HG02973 (cell line): ENCODE measurements around the gene ARHGAP15.
A peak's percentile ranks its signal among the peaks of the same experiment; 100 is the strongest.

Source experiments
- ATAC-seq: cut with Tn5 transposase; IDR thresholded peaks from one replicate; pipeline ENCODE4 v1.9.1; 2021; ENCODE audit warnings: moderate library complexity; ENCODE audit not compliant: unreplicated experiment

The ARHGAP15 gene

DNA sequence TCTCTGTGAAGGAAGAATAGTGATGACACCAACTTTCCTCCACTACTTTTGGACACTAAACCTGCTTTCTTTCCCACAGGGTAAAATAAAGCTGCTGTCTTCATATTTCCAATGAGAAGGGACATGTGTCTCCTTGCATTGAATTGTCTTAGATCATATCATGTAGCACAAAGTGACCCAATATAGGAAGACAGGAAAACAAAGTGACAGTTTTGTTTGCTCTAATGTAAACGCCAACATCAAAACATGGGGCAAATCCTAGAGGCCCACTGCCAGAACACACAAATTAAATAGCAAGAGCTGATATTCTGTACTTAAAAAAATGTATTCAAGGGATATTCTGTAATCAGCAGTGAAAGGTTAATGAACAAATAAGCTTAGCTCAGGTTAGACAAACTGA lies 36.1 kb downstream of the ARHGAP15 start:
- no peak for ATAC-seq

DNA sequence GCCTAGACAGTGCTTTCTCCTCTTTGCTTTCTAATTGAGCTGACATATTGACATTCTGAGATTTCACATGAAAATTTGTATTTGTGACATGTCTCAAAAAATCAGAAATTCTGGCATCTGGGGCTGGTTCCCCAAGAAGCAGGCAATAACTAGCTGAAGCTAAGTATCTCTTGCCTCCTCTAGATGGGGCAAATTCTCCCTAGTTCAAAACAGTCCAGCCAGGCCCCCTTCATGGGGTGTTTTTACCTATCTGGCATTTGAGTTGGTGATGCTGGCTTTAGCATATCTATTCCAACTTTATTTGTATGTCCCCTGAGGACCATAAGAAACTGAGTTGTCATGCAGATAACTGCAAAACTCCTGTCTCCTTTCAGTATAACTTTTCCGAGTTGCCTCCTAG lies 39.9 kb downstream of the ARHGAP15 start:
- no peak for ATAC-seq

DNA sequence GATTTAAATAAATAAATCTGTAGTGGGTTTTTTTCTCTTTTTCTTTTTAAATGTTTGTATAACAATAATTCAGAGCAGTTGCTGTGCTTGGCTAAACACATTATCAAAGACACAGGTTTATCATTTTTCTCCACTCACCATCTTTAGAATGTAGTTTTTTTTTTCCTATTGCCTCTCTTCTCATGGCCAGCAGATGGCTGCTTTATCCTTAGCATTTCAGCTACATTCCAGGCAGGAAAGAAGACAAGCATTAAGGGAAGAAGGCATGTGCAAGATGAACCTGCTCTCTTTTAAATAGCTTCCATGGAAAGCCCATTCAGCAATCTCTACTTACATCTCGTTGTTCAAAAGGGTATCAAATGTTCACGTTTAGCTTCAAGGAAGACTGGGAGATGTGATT lies 42.6 kb downstream of the ARHGAP15 start:
- no peak for ATAC-seq

DNA sequence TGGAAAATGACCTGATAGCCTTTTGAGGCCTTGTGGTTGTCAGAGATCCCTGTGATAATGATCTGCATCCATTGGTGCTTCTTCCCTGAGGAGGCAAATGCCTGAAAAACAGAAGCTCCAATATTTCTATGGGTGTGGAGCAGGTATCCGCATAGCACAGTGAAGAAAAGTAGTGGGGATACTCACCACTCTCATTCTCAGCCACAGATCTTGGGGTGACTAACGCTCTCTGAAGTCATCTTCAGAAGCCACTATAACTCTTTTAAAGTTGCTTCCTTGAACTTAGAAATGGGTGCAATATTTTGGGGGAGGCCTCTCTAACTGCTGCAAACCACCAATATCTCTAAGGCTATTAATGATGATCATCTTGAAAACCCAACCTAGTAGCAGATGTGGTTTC lies 46.2 kb downstream of the ARHGAP15 start:
- ATAC-seq, result no peak

DNA sequence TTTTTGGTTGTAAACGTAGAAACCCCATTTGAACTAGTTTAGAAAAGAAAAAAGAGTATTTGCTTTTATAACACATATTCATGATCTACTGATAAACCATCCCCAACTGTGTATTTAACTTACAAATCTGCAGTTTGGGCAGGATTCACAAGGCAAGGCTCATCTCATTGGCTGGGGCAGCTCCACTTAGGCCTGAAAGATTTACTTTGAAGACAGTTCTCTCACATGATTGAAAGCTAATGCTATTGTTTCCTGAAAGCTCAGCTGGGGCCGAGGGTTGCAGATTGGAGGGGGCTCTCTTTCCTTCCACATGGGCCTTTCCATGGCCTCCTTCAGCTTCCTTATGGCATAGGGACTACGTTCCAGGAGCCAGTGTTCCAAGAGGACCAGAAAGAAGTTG lies 47.4 kb downstream of the ARHGAP15 start:
- ATAC-seq, result peak; percentile 21

DNA sequence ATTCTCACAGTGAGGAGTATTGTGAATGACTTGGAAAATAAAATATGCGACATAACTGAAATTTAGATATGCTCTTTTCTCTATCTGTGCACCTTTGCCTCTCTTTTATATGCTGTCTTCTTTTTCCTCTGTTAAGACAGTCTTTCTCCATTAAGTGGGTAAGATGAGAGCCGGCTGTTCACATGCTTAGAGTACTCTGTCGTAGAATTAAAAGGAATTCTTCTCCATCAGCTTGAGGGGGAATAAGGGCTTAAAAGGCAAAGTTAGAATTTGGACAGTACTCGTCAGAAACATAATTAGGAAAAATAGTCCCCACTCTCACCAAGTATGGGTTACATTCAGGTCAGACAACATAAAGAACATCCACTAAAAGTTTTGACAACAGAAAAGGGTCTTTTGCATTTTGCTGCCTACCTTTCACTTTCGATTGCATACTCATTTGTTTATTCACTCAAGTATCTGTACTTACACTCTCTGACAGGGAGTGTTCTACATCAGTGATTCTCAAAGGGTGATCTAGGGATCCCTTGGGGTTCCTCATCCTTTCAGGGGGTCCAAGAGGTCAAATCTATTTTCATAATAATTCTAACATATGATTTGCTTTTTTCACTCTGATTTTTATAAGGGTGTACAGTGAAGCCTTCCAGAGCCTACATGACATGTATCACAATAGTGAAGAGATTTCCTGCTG lies 48.0 kb downstream of the ARHGAP15 start:
- ATAC-seq, result peak; percentile 98

DNA sequence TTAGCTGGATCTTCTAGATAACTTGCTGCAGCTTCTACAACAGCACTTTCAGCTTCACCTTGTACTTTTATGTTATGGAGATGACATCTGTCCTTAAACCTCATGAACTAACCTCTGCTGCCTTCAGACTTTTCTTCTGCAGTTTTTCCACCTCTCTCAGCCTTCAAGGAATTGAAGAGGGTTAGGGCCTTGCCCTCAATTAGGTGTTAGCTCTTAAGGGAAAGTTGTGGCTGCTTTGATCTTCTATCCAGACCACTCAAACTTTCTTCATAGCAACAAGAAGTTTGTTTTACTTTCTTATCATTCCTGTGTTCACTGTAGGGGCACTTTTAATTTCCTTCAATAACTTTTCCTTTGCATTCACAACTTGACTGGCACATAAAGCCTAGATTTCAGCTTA lies 52.3 kb downstream of the ARHGAP15 start:
- ATAC-seq, result no peak

DNA sequence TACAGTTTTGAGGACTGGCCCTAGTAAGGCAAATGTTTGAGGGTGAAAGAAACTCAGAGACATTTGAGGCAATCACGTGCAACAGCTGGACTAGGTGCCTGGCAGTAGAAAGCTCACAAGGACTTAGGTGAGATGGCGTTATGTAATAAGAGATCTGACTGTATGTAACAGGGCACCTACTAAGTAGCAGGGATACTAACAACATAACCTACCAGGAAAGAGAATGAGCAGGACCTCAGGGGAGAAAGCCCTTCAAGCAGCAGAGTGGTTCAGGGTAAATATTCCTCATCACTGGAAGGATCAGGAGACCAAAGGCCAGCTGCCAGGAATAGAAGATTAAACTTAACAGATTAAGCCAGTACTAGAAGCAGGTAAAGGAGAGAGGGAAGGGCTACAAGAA lies 53.4 kb downstream of the ARHGAP15 start:
- ATAC-seq, result no peak

DNA sequence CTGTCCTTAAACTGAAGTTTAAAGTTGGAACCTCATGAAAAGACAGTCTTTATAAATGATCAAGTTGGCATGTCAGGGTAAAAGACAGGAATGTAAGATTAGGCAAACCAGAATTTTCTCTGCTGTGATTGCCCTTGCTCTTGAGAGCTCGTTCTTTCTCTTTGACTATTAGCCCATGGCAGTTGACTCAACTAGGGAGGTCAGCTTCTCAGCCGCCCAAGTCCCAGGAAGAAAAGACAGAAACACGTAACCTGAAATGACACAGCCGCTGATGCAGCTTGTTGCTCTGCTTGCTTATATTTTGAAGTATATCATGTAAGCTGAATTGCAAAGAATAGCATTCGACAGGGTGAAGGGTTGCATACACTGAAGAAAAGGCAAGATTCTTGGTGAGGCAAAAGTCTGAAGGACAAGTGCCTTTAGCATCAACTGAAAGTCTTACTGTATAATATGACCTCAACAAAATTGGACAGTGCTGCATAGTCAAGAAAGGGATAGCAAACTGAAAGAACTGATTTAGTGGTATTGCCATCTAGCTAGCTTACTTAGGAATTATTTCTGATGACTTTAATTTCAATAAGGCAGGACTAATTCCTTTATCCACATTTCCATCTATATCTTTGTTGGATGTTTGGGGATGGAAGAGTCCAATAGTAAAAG lies 54.7 kb downstream of the ARHGAP15 start:
- ATAC-seq, result no peak

DNA sequence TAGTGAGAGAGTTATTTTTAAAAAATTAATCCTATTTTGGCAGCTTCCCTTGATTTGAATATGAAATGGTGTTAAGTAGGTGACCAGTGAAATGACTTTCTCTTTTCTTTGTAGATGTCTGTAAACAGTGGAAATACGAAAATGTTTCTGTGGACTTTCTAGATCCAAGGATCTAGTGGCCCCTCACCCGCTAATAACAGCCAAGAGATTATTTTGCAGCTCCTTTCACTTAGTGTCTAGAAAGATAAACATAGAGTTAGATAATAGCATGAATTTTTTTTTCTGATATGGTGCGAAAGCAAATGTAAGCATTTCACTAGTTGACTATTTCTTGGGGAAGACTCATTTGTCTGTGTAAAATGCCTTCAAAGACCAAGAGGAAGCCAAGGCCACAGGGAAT lies 57.7 kb downstream of the ARHGAP15 start:
- no peak for ATAC-seq

DNA sequence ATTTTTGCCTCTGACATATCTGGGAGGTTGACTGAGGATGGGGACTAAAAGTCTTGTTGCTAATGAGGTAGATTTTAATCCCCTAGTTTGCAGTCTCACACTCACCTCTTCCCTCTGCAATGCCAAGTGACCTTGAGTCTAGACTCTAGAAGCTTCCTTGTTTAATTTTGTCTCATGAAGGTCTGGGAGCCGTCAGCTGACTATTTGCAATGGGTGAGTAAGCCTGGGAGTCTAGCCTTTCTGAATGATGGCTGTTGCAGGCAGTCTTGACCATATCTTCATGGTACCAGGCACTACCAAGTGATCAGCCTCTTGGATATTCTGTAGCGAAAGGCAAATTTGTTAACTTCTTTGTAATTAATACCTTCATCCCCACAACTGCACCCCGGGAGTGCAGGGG lies 61.2 kb downstream of the ARHGAP15 start:
- ATAC-seq, result no peak

DNA sequence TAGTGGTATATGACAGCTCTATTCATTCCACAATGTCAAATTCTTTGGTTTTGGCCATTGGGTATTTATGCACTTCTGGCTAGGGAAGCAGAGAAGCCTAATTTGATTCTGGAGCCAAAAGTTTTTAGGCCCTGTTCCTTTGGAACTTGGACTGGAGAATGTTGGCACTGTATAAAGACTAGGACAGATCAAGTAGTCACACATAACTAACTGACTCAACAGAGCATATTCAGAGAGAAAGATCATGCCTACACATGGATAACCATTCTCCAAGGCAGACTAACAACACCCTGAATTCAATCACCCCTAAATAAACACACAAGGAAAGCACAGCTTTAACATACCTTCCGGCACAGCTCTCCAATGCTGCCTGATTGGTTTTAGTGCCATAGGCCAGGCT lies 62.9 kb downstream of the ARHGAP15 start:
- no peak for ATAC-seq

DNA sequence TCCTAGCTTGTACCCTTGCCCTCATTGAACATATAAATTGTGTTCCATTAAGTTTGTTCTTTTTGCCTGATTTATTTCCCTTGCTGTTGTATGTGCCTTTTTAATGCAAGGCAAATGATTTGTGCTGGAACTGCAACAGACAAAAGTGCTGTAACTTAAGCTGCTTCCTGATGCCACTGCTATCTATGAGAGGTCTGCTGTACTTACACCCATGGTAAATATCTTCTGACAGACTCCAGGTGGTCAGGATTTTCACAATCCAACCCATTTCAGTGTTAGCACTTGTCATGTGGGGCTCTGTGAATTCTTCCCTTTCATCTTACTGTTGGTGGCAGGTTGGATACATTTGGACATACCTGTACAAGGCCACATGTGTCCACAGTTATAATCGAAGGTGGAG lies 63.5 kb downstream of the ARHGAP15 start:
- ATAC-seq, result no peak

DNA sequence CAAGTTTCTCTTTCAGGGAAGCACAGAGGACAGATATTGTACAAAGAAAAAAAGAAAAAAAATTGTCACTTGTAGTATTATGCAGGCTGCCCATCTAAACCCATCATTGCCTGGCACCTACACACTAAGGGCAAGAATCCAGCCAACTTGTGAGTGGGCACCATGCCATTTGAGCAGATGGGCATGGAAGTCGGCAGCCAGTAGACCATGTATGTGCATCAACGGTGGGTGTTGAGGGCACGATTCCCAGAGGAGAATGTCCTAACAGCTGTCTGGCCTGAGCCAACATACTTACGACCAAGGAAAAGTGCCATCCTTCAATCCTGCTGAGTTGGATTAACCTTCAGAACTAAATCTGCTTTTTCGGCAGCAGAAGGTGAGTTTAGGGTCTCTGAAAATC lies 63.9 kb downstream of the ARHGAP15 start:
- no peak for ATAC-seq

DNA sequence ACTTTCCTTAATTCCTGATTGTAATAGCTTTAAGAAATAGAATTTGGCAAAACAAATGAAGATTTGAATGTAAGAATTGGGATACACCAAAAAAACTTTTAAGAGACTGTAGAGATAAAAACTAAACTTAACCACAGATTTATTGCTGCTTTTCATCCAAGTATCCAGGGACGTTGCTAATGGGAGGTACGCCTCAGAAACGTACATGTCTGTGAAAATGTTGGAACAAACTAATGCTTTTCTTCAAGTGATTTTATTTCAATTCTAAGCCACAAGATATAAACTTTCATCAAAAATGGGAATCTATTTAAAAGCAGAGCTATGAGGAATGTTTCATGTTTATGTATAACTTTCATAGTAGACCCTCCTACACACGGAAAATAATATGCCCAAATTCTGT lies 66.3 kb downstream of the ARHGAP15 start:
- ATAC-seq, result no peak

DNA sequence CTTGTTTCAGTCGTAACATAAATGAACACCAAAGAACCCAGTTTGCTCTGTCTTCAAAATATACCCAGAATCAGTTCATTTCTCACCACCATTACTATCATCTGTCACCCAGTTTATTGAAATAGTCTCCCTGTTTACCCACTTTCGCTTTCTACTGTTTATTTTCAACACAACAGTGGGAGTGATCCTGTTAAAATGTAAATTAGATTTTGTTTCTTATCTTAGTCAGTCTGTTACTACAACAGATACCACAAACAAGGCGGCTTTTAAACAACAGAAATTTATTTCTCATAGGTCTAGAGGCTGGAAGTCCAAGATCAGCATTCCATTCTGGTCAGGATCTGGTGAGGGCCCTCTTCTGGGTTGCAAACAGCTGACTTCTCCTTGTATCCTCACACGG lies 74.8 kb downstream of the ARHGAP15 start:
- ATAC-seq, result no peak

DNA sequence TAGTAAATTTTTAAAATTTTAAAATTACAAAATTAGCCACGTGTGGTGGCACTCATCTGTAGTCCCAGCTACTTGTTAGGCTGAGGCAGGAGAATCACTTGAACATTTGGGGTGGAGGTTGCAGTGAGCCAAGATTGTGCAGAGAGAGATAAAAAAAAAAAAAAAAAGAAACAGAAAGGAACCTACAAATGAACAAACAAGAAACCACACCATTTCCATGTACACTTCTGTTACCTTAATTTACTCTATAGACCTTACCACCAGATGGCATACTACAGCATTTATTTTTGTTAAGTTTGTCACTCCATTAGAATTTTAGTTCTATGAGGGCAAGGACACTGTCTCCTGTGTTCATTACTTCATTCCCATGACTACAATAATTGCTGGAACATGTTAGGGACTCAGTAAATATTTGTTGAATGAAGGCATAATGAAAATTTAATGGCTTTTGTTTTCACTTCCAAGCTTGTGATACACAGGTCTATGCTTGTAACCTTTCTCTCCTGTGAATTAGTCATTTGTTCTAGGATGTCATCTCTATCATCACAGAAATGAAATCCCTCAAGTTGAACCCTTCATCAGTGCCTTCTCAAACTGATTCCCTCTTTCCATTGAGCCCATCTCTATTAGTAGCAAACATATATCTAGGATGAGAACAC lies 76.0 kb downstream of the ARHGAP15 start:
- ATAC-seq, result no peak

DNA sequence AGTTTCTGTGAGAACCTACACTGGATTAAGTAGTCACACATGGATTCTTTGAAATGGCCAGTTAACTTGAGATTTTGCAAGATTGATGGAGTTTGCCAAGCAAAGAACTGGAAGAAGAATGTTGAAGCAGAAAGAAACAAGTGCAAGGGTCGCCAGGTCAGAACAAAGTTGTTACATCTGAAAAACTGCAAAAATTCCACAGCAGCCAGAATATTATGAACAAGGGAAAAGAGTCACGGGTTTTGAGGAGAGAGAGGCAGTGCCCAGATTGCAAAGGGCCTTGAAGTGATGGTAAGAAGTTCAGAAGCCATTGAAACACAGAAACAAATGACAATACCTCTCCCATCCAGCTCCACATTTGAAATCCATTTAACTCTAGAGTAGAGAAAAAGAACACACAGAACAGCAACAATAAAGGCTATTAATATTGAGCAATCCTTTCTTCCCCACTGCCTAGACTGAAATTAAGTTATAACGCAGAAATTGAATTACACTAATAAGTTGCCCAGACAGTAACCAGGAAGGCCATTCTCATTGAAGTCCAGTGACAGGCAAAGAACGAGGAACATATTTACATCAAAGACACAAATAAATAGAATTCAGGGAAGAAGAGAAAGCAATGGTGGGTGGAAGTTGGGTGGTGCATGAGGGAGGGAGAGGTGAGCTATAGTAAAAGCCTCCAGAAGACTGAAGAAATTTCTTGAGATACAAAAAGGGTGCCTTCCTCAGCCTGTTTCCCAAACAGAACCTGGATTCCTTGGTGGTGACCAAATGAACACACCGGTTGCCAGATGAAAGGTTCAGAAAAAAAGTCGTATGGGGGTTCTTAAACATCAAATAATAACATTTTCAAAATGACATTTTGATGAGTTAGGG lies 80.6 kb downstream of the ARHGAP15 start:
- no peak for ATAC-seq

DNA sequence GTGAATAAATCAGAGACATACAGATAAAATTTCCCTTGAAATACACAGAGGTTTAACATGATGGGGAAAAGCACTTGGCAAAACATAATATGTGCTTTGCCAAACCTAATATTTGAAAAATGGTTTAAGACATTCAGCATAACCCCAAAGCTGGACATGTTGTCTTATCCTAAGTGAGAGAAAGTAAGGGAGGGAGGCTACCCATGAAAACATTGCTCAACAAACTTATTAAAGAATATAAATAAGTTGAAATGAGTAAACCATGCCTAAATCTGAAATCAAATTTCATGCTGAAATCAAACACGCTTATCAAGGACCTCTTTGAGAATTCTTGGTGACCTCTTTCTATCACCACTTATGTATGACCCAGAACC lies 81.2 kb downstream of the ARHGAP15 start:
- no peak for ATAC-seq

DNA sequence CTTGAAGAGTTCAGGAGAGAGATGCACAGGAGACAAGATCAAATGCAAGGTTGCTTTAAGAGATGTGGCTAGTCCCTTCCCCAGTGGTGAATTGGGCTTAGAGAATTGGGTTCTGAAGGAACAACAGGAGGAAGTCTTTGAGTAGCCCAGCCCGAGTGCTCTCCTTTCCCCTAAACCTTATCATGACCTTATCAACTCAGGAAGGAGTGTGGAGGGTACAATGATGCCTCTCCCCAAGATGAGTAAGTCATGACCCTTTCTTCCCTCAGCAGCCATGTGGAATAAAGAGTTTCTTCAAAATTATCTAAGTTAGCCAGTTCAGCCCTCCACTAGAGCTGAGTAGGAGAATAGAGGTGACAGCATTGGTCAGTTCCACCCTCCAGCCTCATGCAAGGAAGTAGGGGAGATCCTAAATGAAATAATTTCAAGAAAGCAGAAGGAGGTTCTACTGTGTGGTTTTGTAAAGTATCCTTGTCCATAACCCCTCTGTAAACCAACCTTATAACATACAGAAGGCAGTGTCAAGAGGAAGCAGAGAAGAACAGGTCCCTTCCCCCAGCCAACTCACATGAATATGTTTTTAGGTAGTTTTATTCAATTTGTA lies 88.4 kb downstream of the ARHGAP15 start:
- ATAC-seq, result no peak

DNA sequence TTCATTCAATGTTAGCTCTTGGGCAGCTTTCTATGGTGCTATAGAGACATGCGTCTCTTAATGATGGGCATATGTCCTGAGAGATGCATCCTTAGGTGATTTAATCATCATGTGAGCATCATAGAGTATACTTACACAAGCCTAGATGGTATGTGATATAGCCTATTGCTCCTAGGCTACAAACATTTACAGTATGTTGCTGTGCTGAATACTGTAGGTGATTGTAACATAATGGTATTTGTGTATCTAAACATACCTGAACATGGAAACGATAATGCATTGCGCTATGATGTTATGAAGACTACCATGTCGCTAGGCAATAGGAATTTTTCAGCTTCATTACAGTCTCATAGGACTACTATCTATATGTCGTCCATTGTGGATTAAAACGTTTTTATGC lies 89.4 kb downstream of the ARHGAP15 start:
- ATAC-seq, result no peak
